Measurements from ENCODE around the gene DAB1.

DNA sequence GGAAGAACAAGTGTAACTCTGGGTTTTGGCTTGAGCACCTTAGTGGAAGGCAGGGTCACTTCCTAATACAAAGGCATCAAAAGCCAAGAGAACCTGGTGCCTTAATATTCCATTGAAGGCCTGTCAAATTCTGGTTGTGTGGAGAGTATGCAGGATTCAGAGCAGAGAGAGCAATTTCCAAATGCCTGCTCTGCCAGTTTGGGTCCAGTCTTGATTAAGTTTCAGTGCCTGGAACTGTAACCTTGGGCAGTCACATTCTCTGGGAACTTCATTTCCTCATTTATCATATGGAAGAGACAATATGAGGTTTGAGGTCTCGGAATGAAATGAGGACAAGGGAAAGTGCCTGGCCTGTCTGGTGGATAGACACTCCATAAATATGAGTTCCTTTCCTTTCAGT is 260.1 kb downstream of the DAB1 start:
- TF ChIP-seq CTCF (IDR thresholded peaks at IDR 0.05) (no peak), POLR2A (IDR thresholded peaks at IDR 0.05) (no peak)

Data from right lobe of liver (tissue), 4 donors.